ENCODE data around the gene UNC13A. TPM values are rescaled to one million over a fixed set of nuclear protein-coding genes. Genes with fewer than 3 reads are reported as not detected.
"Not testable (repeated sequence)": the region's sequence is repeated elsewhere in the genome, so short reads cannot be mapped to it uniquely, and the experiment has no call there.

The UNC13A gene
- total and polyA plus RNA-seq, 2 donors (not counting 1 experiment from before 2014, with no cell fraction given): under 0.01 to 0.28 TPM

DNA sequence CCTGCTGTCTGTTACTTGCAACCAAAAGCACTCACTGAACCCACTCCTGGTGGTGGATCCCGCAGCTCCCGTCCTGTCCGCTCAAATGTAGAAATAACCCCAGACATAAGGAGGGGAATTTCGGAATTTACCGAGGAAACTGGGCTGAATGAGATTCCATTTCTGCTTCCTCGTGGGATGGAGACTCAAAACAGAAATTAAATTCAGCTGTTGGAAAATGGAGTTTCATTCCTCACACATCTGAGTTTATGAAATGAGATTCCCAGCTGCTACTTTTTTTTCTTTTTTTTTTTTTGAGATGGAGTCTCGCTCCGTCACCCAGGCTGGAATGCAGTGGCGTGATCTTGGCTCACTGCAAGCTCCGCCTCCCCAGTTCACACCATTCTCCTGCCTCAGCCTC lies 88.4 kb downstream of the UNC13A start:
- no peak for DNase-seq (ENCODE audit: low read depth in 2 of 2)
- no peak overlapping the region for H2AFZ ChIP-seq (ENCODE audit: low read length)
- TF ChIP-seq EZH2 (IDR thresholded peaks at IDR 0.05; ENCODE audit: low read length, missing control alignments) (no peak), CTCF (conservative IDR thresholded peaks at IDR 0.05 in 1 of 2, IDR thresholded peaks at IDR 0.05 in 1 of 2; ENCODE audit: low read depth in 1 of 2, low read length in 2 of 2) (no peak)
- no peaks in the 10 kb centered on the region for H3K36me3 ChIP-seq (ENCODE audit: control insufficient read depth, insufficient read depth, low read length)
- peaks cover 19% of the 10 kb centered on the region for H3K27me3 ChIP-seq (ENCODE audit: control insufficient read depth, insufficient read depth, low read length)
- H3K27ac ChIP-seq (ENCODE audit: insufficient read depth, low read length): no peak overlapping the region
- no peaks in the 10 kb centered on the region for H4K20me1 ChIP-seq (ENCODE audit: control insufficient read depth, extremely low read depth, insufficient read depth, low read length)
- H3K4me3 ChIP-seq (replicated peaks in 1 of 4; ENCODE audit: control extremely low read depth in 1 of 4, insufficient read depth in 1 of 4, low read depth in 3 of 4, low read length in 4 of 4): no peak overlapping the region
- H3K4me1 ChIP-seq (ENCODE audit: control insufficient read depth, extremely low read depth, insufficient read depth, low read length): peaks cover 3% of the 10 kb centered on the region
- no peaks in the 10 kb centered on the region for H3K9me3 ChIP-seq (ENCODE audit: control insufficient read depth, insufficient read depth, low read depth, low read length)
- H3K79me2 ChIP-seq (ENCODE audit: control insufficient read depth, insufficient read depth, low read length): no peaks in the 10 kb centered on the region
- H3K9ac ChIP-seq (ENCODE audit: insufficient read depth, low read length): no peak overlapping the region
- H3K4me2 ChIP-seq (ENCODE audit: extremely low read depth, insufficient read depth, low read length): peak overlapping the region; percentile 17

- no peak overlapping the region for H3K27ac ChIP-seq (ENCODE audit: insufficient read depth, low read length)
- H3K36me3 ChIP-seq (ENCODE audit: control insufficient read depth, insufficient read depth, low read length): no peaks in the 10 kb centered on the region
- no peak overlapping the region for H3K9ac ChIP-seq (ENCODE audit: insufficient read depth, low read length)
- no peak overlapping the region for H3K4me2 ChIP-seq (ENCODE audit: extremely low read depth, insufficient read depth, low read length)
- H2AFZ ChIP-seq (ENCODE audit: low read length): no peak overlapping the region
- H4K20me1 ChIP-seq (ENCODE audit: control insufficient read depth, extremely low read depth, insufficient read depth, low read length): no peaks in the 10 kb centered on the region
- no peak overlapping the region for H3K4me3 ChIP-seq (replicated peaks in 1 of 4; ENCODE audit: control extremely low read depth in 1 of 4, insufficient read depth in 1 of 4, low read depth in 3 of 4, low read length in 4 of 4)
- peaks cover 19% of the 10 kb centered on the region for H3K27me3 ChIP-seq (ENCODE audit: control insufficient read depth, insufficient read depth, low read length)
- no peaks in the 10 kb centered on the region for H3K9me3 ChIP-seq (ENCODE audit: control insufficient read depth, insufficient read depth, low read depth, low read length)
- TF ChIP-seq CTCF (conservative IDR thresholded peaks at IDR 0.05 in 1 of 2, IDR thresholded peaks at IDR 0.05 in 1 of 2; ENCODE audit: low read depth in 1 of 2, low read length in 2 of 2): no peak
- no peak for TF ChIP-seq EZH2 (IDR thresholded peaks at IDR 0.05; ENCODE audit: low read length, missing control alignments)
- no peak for DNase-seq (ENCODE audit: low read depth in 2 of 2)
- H3K79me2 ChIP-seq (ENCODE audit: control insufficient read depth, insufficient read depth, low read length): no peaks in the 10 kb centered on the region
- H3K4me1 ChIP-seq (ENCODE audit: control insufficient read depth, extremely low read depth, insufficient read depth, low read length): peaks cover 3% of the 10 kb centered on the region
Observed at GRCh38 chr19:17598953-17599352, 89.2 kb downstream of the UNC13A start.

- H3K9me3 ChIP-seq (ENCODE audit: control insufficient read depth, insufficient read depth, low read depth, low read length); DNase-seq (ENCODE audit: low read depth in 2 of 2): not testable (repeated sequence)
Observed at GRCh38 chr19:17598063-17598462, 90.1 kb downstream of the UNC13A start.

DNA sequence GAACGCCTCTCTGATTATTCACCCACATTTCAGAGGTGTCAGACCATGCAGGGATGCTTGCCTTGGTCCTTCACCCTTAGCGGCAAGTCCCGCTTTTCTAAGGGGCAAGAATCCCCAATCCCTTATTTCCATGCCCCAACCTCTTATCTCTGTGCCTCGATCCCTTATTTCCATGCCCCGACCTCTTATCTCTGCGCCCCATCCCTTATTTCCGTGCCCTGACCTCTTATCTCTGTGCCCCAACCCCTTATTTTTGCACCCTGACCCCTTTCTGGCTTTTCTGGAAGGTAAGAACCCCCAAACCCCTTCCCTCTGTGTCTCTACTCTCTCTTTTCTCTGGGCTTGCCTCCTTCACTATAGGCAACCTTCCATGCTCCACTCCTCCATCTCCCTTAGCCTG lies 93.9 kb downstream of the UNC13A start:
- H3K36me3 ChIP-seq (ENCODE audit: control insufficient read depth, insufficient read depth, low read length); H3K79me2 ChIP-seq (ENCODE audit: control insufficient read depth, insufficient read depth, low read length); H3K4me1 ChIP-seq (ENCODE audit: control insufficient read depth, extremely low read depth, insufficient read depth, low read length); H3K4me2 ChIP-seq (ENCODE audit: extremely low read depth, insufficient read depth, low read length); H3K9ac ChIP-seq (ENCODE audit: insufficient read depth, low read length); H2AFZ ChIP-seq (ENCODE audit: low read length); H4K20me1 ChIP-seq (ENCODE audit: control insufficient read depth, extremely low read depth, insufficient read depth, low read length); H3K27ac ChIP-seq (ENCODE audit: insufficient read depth, low read length); H3K9me3 ChIP-seq (ENCODE audit: control insufficient read depth, insufficient read depth, low read depth, low read length); H3K27me3 ChIP-seq (ENCODE audit: control insufficient read depth, insufficient read depth, low read length); H3K4me3 ChIP-seq (replicated peaks in 1 of 4; ENCODE audit: control extremely low read depth in 1 of 4, insufficient read depth in 1 of 4, low read depth in 3 of 4, low read length in 4 of 4); DNase-seq (ENCODE audit: low read depth in 2 of 2): not testable (repeated sequence)

More at GRCh38 chr19:17598063-17598462, 90.1 kb downstream of the UNC13A start:
- not testable (repeated sequence) for H3K79me2 ChIP-seq (ENCODE audit: control insufficient read depth, insufficient read depth, low read length); H3K4me1 ChIP-seq (ENCODE audit: control insufficient read depth, extremely low read depth, insufficient read depth, low read length); H4K20me1 ChIP-seq (ENCODE audit: control insufficient read depth, extremely low read depth, insufficient read depth, low read length); H3K9ac ChIP-seq (ENCODE audit: insufficient read depth, low read length); H3K4me3 ChIP-seq (replicated peaks in 1 of 4; ENCODE audit: control extremely low read depth in 1 of 4, insufficient read depth in 1 of 4, low read depth in 3 of 4, low read length in 4 of 4); H2AFZ ChIP-seq (ENCODE audit: low read length); H3K36me3 ChIP-seq (ENCODE audit: control insufficient read depth, insufficient read depth, low read length); H3K4me2 ChIP-seq (ENCODE audit: extremely low read depth, insufficient read depth, low read length); H3K27ac ChIP-seq (ENCODE audit: insufficient read depth, low read length)
- H3K27me3 ChIP-seq (ENCODE audit: control insufficient read depth, insufficient read depth, low read length): peaks cover 19% of the 10 kb centered on the region

Data from fibroblast of lung (primary cell).